ENCODE measurements around the gene HOXD3. TPM values are rescaled to one million over a fixed set of nuclear protein-coding genes. Genes with fewer than 3 reads are reported as not detected.

The HOXD3 gene
- total and polyA plus RNA-seq, 2 of the 8 experiments (the other 6 are each of a cell fraction or from before 2014, with no cell fraction given): not detected

- H3K79me2 ChIP-seq (ENCODE audit: control insufficient read depth in 1 of 2, insufficient read depth in 2 of 2, low read length in 2 of 2): no peaks in the 10 kb centered on the region
- H3K36me3 ChIP-seq (ENCODE audit: control insufficient read depth in 2 of 4, insufficient read depth in 4 of 4, low read length in 3 of 4): peaks cover 0 to 12% (median 0%) of the 10 kb centered on the region in 4 experiments; a peak in 1 of 8 replicates
- no peak overlapping the region for H3K56ac ChIP-seq (replicated peaks; ENCODE audit: insufficient read length, low read depth, low read length)
- no peak overlapping the region; the same call in 1 of the 2 replicates for H4K8ac ChIP-seq (ENCODE audit: extremely low read depth, insufficient read depth, low read length)
- H2AK5ac ChIP-seq (ENCODE audit: low read depth, low read length): no peak overlapping the region
- DNase-seq (ENCODE audit: low read depth in 1 of 2, low spot score in 2 of 2) (peak in 1 of 2 experiments; percentile 68), FAIRE-seq (no peak)
- H3K18ac ChIP-seq (ENCODE audit: extremely low read depth, low read length): no peak overlapping the region
- H2BK20ac ChIP-seq (ENCODE audit: low read length): no peak overlapping the region
- peaks cover 3% of the 10 kb centered on the region; the same call in 1 of the 2 replicates for H3K23me2 ChIP-seq (ENCODE audit: low read depth, low read length)
- H2AFZ ChIP-seq (ENCODE audit: low read length): no peak overlapping the region
- H3K4ac ChIP-seq (replicated peaks; ENCODE audit: insufficient read length, low read depth, low read length): no peak overlapping the region
- no peak overlapping the region for H2BK5ac ChIP-seq (ENCODE audit: low read depth, low read length)
- H4K91ac ChIP-seq (replicated peaks; ENCODE audit: insufficient read length, low read length): no peak overlapping the region
- H2BK120ac ChIP-seq (replicated peaks; ENCODE audit: low read depth, low read length): no peak overlapping the region
- peak overlapping the region; percentile 67 to 68 for H3K4me2 ChIP-seq (ENCODE audit: insufficient read depth in 1 of 2, low read depth in 2 of 2, low read length in 2 of 2)
- POLR2A ChIA-PET (ENCODE audit: partially characterized antibody): no interaction called here
- no peak overlapping the region for H3K14ac ChIP-seq (ENCODE audit: insufficient read length)
- peaks cover 0 to 9% (median 4%) of the 10 kb centered on the region in 4 experiments; a peak in 5 of 7 replicates for H3K4me1 ChIP-seq (replicated peaks in 1 of 4; ENCODE audit: control insufficient read depth in 3 of 4, insufficient read depth in 4 of 4, low read length in 3 of 4)
- no peak overlapping the region for H3K27ac ChIP-seq (ENCODE audit: low read depth, low read length)
- peaks cover 85 to 100% (median 96%) of the 10 kb centered on the region in 4 experiments for H3K27me3 ChIP-seq (replicated peaks in 1 of 4; ENCODE audit: control insufficient read depth in 3 of 4, extremely low read depth in 1 of 4, insufficient read depth in 3 of 4, low read length in 3 of 4)
- no peak overlapping the region for H3K9ac ChIP-seq (replicated peaks in 1 of 4; ENCODE audit: extremely low read depth in 1 of 4, low read depth in 3 of 4, low read length in 3 of 4)
- no peaks in the 10 kb centered on the region for H3K9me3 ChIP-seq (ENCODE audit: insufficient read depth in 2 of 2, low read depth in 1 of 2, low read length in 1 of 2)
- CTCF ChIA-PET (ENCODE audit: partially characterized antibody): interaction anchor here (0.6 to 10.0 kb wide), 11 partner anchors 10 to 718 kb away, joined by 3 to 111 read pairs (median 4); no protein-coding TSS in a partner anchor
- no peak overlapping the region for H2BK15ac ChIP-seq (ENCODE audit: low read length)
- H4K5ac ChIP-seq (ENCODE audit: insufficient read length, low read depth, low read length): no peak overlapping the region
- H3K4me3 ChIP-seq (ENCODE audit: extremely low read depth in 1 of 4, insufficient read depth in 2 of 4, low read depth in 3 of 4, low read length in 4 of 4): peak overlapping the region; percentile 20 to 59 (median 24); a peak in 7 of 8 replicates
- H3K79me1 ChIP-seq (ENCODE audit: low read depth, low read length): no peaks in the 10 kb centered on the region
- H2BK12ac ChIP-seq (ENCODE audit: low read depth, low read length): no peak overlapping the region
- no peak overlapping the region for H3K23ac ChIP-seq (ENCODE audit: insufficient read length)
- peaks cover 6 to 30% of the 10 kb centered on the region in 2 experiments for H4K20me1 ChIP-seq (replicated peaks in 1 of 2; ENCODE audit: control insufficient read depth in 1 of 2, insufficient read depth in 2 of 2, low read length in 2 of 2)
- WGBS, 2 experiments (ENCODE audit: extremely low coverage in 1 of 2, insufficient coverage in 1 of 2, insufficient read length in 1 of 2, insufficient replicate concordance in 2 of 2, low coverage in 1 of 2, low lambda C conversion rate in 2 of 2, missing lambda C conversion rate in 1 of 2): 3% methylated on average over 46 of the region's 71 CpGs; no CpG with 5 or more reads in 1 of the 2 experiments
- peak; percentile 96 for TF ChIP-seq EZH2 (IDR thresholded peaks at IDR 0.05; ENCODE audit: low read depth, low read length, severe bottlenecking)
- TF ChIP-seq SUZ12 (IDR thresholded peaks at IDR 0.05; ENCODE audit: low read length): peak; percentile 97
- no peak for TF ChIP-seq POLR2AphosphoS5 (IDR thresholded peaks at IDR 0.05; ENCODE audit: low read depth, low read length)
- peak; percentile 40; the same call in 1 of the 2 replicates for TF ChIP-seq YY1 (IDR thresholded peaks at IDR 0.05; ENCODE audit: low read depth, low read length)
- no peak for TF ChIP-seq SIN3A (conservative IDR thresholded peaks at IDR 0.05 in 1 of 2, IDR thresholded peaks at IDR 0.05 in 1 of 2; ENCODE audit: low read depth in 1 of 2, low read length in 2 of 2)
- TF ChIP-seq SIX5 (IDR thresholded peaks at IDR 0.05; ENCODE audit: low read depth, low read length): no peak
- peak; percentile 53 for TF ChIP-seq ASH2L (IDR thresholded peaks at IDR 0.05; ENCODE audit: low read length)
- peak; percentile 51 for TF ChIP-seq KDM4A (IDR thresholded peaks at IDR 0.05; ENCODE audit: low read depth, low read length, severe bottlenecking)
- TF ChIP-seq USF2 (IDR thresholded peaks at IDR 0.05; ENCODE audit: low read length): peak; percentile 45; the same call in 1 of the 2 replicates
- TF ChIP-seq POU5F1 (IDR thresholded peaks at IDR 0.05; ENCODE audit: low read depth, low read length): no peak
These were observed 20.5 kb upstream of the HOXD3 start for GRCh38 chr2:176136374-176137251.
